ENCODE data around the gene AFF3.
"Not testable (repeated sequence)": the region's sequence is repeated elsewhere in the genome, so short reads cannot be mapped to it uniquely, and the experiment has no call there.

The AFF3 gene

GRCh38 chr2:100145893-100146656 is 3.7 kb upstream of the AFF3 start:
- no peak for DNase-seq (ENCODE audit: low read depth)

- no peak for DNase-seq (ENCODE audit: low read depth)
Measured at GRCh38 chr2:100143286-100143685, 896 bp upstream of the AFF3 start.

- no peak for DNase-seq (ENCODE audit: low read depth)
Measured at GRCh38 chr2:100141906-100142305, 484 bp downstream of the AFF3 start.

- DNase-seq (ENCODE audit: low read depth): no peak
Measured at GRCh38 chr2:100140582-100140981, 1.8 kb downstream of the AFF3 start.

GRCh38 chr2:100137866-100138570 is 4.4 kb downstream of the AFF3 start:
- no peak for DNase-seq (ENCODE audit: low read depth)

- DNase-seq (ENCODE audit: low read depth): no peak
Measured at GRCh38 chr2:100137318-100137717, 5.1 kb downstream of the AFF3 start.

- no peak for DNase-seq (ENCODE audit: low read depth)
Measured at GRCh38 chr2:100136310-100136709, 6.1 kb downstream of the AFF3 start.

- no peak for DNase-seq (ENCODE audit: low read depth)
Measured at GRCh38 chr2:100135415-100135814, 7.0 kb downstream of the AFF3 start.

- no peak for DNase-seq (ENCODE audit: low read depth)
Measured at GRCh38 chr2:100130595-100131391, 11.6 kb downstream of the AFF3 start.

- DNase-seq (ENCODE audit: low read depth): no peak
Measured at GRCh38 chr2:100126897-100127401, 15.4 kb downstream of the AFF3 start.

GRCh38 chr2:100126201-100126600 is 16.2 kb downstream of the AFF3 start:
- DNase-seq (ENCODE audit: low read depth): no peak

GRCh38 chr2:100125626-100126025 is 16.8 kb downstream of the AFF3 start:
- no peak for DNase-seq (ENCODE audit: low read depth)

GRCh38 chr2:100124761-100125160 is 17.6 kb downstream of the AFF3 start:
- DNase-seq (ENCODE audit: low read depth): no peak

- no peak for DNase-seq (ENCODE audit: low read depth)
Measured at GRCh38 chr2:100121124-100121718, 21.2 kb downstream of the AFF3 start.

GRCh38 chr2:100119235-100119634 is 23.2 kb downstream of the AFF3 start:
- no peak for DNase-seq (ENCODE audit: low read depth)

GRCh38 chr2:100113990-100114433 is 28.4 kb downstream of the AFF3 start:
- no peak for DNase-seq (ENCODE audit: low read depth)

GRCh38 chr2:100110614-100111000 is 31.8 kb downstream of the AFF3 start:
- no peak for DNase-seq (ENCODE audit: low read depth)

- no peak for DNase-seq (ENCODE audit: low read depth)
Measured at GRCh38 chr2:100109986-100110613, 32.3 kb downstream of the AFF3 start.

GRCh38 chr2:100108648-100109020 is 33.8 kb downstream of the AFF3 start:
- not testable (repeated sequence) for DNase-seq (ENCODE audit: low read depth)

GRCh38 chr2:100107906-100108647 is 34.3 kb downstream of the AFF3 start:
- DNase-seq (ENCODE audit: low read depth): no peak

GRCh38 chr2:100107440-100107839 is 35.0 kb downstream of the AFF3 start:
- DNase-seq (ENCODE audit: low read depth): no peak

All from stimulated activated CD4-positive, alpha-beta T cell treated with anti-CD3 and anti-CD28 coated beads, Interleukin-2, amount 100 ng/mL, for 4 hours (primary cell).